BJ (cell line): ENCODE measurements around the gene NR2F1-AS1. TPM values are rescaled to one million over a fixed set of nuclear protein-coding genes. Genes with fewer than 3 reads are reported as not detected.

Source experiments
- CTCF ChIA-PET: fragments of 350-600 bp; formaldehyde crosslinking; extraction: SDS; loops from one replicate; lab custom pipeline; 2021; ENCODE audit warnings: antibody characterized with exemption, inconsistent platforms; lab: Yijun Ruan, JAX
- POLR2A ChIA-PET: fragments of 300-600 bp; sonication (Branson Sonifier 250); formaldehyde crosslinking; extraction: SDS; loops from one replicate; lab custom pipeline; 2021; ENCODE audit warnings: antibody characterized with exemption; lab: Charles Lee
- DNase-seq: peaks from one replicate; pipeline ENCODE4 v3.0.0-alpha.2; 2011; ENCODE audit warnings: low read depth
- H3K27me3 ChIP-seq: 2 replicates; pipeline ENCODE4 v1.6.0; 2011; ENCODE audit warnings: low read length; ENCODE audit not compliant: control insufficient read depth, insufficient read depth
- H3K36me3 ChIP-seq: 2 replicates; pipeline ENCODE4 v1.5.1; 2011; ENCODE audit warnings: low read length; ENCODE audit not compliant: control insufficient read depth, insufficient read depth
- H3K4me3 ChIP-seq: 2 replicates; pipeline ENCODE4 v1.5.1; 2011; ENCODE audit warnings: low read depth, mild to moderate bottlenecking, control low read depth, low read length
- CTCF ChIP-seq: IDR thresholded peaks from 2 replicates; pipeline ENCODE4 v1.5.1; 2011; ENCODE audit warnings: low read depth, mild to moderate bottlenecking, control low read depth, inconsistent platforms, low read length, moderate library complexity; ENCODE audit not compliant: insufficient read depth
- polyA plus RNA-seq: library from polyadenylated mRNA; depleted of rRNA; stranded (reverse); fragments of >200 nt; gene quantifications from 2 replicates; pipeline ENCODE4 v1.2.3, GENCODE V29; 2011

Gene NR2F1-AS1
- polyA plus RNA-seq, 1 experiment = 13.7 TPM

DNA sequence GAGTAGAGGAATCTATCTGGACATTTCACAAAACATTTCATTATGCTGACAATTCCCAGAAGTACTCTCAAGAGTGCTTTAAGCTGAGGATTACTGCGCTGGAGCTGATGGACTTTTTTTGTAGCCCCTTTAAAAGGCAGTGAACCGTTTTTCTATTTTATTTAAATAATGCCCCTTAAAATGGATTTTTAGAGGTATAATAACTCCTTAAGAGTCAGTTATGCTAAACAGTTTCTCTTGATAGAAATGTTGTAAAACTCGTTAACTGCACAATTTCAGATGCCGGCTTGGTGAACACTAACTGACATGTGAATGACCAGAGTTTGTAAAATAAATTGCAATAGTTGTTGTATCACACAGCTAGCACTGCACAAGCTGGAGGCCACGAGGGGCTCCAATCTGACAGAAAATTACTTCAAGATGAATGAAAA is 174.0 kb downstream of the NR2F1-AS1 start:
- Histone ChIP-seq H3K36me3 (no peaks in the 10 kb centered on the region), H3K4me3 (no peak overlapping the region), H3K27me3 (no peaks in the 10 kb centered on the region)
- ChIA-PET CTCF (no interaction called here), POLR2A (no interaction called here)
- DNase-seq = no peak
- TF ChIP-seq CTCF = no peak

DNA sequence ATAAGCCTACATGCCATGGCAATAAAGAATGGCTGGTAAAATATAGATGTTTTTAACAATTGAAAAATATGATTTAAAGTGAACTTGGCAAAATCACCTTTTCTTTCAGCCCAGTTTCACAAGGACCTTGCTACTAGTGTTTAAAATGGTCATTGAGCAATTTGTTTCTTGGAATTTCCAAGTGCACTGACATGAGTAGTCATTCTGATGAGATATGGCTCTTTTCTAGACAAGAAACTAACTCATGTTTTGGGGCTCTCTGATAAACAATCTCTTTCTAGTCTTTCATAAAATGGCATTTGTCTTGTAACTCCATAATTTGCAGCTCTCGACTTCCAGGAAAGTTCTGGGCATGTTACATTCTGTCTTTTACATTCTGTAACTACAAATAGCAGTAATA is 176.8 kb downstream of the NR2F1-AS1 start:
- DNase-seq = no peak
- ChIA-PET POLR2A (no interaction called here), CTCF (no interaction called here)
- no peak overlapping the region for H3K4me3 ChIP-seq
- H3K36me3 ChIP-seq = no peaks in the 10 kb centered on the region
- no peak for TF ChIP-seq CTCF
- H3K27me3 ChIP-seq = no peaks in the 10 kb centered on the region

DNA sequence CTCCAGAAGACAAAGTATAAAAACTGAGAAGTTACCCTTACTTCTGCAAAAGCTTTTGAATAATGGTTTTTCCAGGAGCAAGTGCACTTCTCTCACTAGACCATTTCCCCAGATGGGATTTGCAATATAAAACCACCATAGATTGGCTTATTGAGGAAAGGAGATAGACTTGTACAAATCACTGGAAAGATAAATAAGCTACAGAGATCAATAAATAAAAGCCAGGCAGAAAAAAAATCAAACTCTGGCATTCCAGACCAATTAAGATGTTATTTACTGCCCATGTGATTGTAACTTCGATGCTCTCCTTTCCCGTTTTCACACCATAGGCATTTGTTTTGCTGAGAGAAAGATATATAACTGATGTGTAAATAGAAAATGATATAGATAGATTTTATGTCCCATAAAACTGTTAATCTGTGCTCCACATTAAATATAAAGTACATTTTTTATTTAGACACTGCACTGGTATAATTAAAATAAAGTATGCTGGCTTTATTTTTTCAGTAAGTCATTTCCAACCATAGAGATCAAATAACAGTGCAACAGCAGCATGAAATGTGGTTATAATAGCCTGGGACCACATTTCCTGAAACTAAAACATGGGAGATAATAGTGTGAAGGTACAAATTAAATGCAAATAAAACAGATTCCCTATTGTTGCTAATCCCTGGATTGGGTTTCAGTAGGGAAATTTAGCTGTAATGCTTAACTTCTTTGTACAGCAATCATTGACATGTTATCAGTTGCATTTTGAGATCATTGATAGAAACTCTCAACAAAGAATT is 177.7 kb downstream of the NR2F1-AS1 start:
- H3K36me3 ChIP-seq = no peaks in the 10 kb centered on the region
- CTCF ChIA-PET = no interaction called here
- no peak for TF ChIP-seq CTCF
- no peak for DNase-seq
- POLR2A ChIA-PET = no interaction called here
- no peak overlapping the region for H3K4me3 ChIP-seq
- no peaks in the 10 kb centered on the region for H3K27me3 ChIP-seq

DNA sequence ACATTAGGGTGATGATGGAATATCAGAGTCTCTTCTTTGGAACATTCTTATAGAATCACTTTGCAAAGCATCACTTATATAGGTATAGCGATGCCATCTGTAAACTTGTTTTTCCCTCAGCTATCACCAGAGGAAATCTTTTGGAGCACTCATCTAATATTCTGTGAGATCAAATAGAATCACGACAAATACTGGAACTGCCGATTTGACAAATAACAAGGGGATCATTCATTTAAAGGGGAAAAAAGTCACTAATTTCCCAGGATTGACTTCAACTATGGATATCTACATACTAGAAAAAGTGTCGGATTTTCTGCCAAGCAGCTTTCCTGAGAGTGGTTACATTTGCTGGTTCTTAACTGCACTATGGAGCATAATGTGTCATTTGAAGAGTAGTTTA is 178.6 kb downstream of the NR2F1-AS1 start:
- Histone ChIP-seq H3K36me3 (no peaks in the 10 kb centered on the region), H3K27me3 (no peaks in the 10 kb centered on the region), H3K4me3 (no peak overlapping the region)
- no peak for TF ChIP-seq CTCF
- DNase-seq = no peak
- ChIA-PET CTCF (interaction anchor here (0.6 to 1.7 kb wide), 4 partner anchors 10 to 348 kb away, joined by 3 to 6 read pairs (median 3); no protein-coding TSS in a partner anchor), POLR2A (no interaction called here)

DNA sequence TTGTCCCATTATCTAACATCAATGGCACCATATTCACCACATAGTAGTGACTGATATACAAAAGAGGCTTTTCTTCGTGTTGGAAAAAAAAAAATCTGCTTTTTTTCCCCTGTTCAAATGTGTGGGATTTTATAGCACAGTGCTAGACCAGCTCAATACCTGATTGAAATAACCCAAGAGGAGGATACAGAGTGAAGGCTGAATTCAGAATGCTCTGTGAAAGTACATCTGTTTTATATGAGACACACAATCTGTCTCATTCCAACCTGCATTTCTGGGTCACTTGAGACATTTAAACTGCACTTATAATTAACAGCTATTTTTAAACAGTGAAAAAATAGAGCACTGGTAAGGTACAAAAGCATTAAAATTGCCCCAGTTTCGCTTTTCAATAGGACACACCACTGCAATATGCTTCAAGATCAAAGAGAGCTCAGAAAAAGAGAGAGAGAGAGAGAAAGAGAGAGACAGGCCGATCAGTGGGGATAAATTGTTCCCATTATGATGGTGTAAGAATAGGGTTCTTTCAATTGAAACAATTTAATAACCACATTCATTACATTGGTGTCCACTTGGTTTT is 179.3 kb downstream of the NR2F1-AS1 start:
- Histone ChIP-seq H3K36me3 (no peaks in the 10 kb centered on the region), H3K4me3 (no peak overlapping the region), H3K27me3 (no peaks in the 10 kb centered on the region)
- DNase-seq = no peak
- ChIA-PET POLR2A (no interaction called here), CTCF (interaction anchor here (0.8 to 1.7 kb wide), 2 partner anchors 11 to 20 kb away, joined by 3 to 6 read pairs; no protein-coding TSS in a partner anchor)
- no peak for TF ChIP-seq CTCF
